ENCODE data around the gene TSGA10.

TSGA10 gene

GRCh38 chr2:98972582-98973167, 182.1 kb downstream of the TSGA10 start:
- in situ Hi-C loops (cut with MboI; ENCODE audit: low pct_unique_long_range_greater_than_20kb, low sequenced_read_pairs): no loop called here
- no peak for DNase-seq

DNA sequence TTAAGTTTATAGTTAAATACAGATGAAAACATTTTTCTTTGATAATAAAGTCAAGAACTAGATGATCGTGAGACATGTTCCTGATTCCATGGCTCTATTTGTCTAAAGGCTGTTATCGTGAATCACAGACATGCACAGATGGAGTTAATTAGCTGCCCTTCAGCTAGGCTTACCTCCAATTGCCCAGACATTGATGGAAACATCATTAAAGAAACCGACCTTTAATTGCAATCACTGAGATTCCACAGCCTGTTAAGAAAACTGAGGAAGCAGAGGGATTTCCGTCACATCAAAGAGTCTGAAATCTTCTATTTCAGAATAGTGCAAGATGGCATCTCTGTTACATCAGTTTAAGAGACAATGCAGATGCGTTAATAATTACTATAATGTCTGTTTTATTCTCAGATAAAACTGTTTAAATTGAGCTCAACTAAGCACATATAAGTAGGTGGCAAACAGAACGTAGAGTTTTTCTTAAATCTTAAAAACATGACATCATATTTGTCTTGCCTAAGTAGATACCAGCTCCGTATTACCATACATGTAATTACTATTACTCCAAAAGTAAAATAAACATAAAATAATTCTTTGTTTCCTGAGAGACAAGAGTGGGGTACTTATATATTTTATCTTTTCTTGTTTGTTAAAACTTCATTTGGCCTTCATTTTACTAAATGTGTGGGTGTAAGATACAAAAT, 194.8 kb downstream of the TSGA10 start:
- DNase-seq: no peak
- in situ Hi-C loops (cut with MboI; ENCODE audit: low pct_unique_long_range_greater_than_20kb, low sequenced_read_pairs): no loop called here

DNA sequence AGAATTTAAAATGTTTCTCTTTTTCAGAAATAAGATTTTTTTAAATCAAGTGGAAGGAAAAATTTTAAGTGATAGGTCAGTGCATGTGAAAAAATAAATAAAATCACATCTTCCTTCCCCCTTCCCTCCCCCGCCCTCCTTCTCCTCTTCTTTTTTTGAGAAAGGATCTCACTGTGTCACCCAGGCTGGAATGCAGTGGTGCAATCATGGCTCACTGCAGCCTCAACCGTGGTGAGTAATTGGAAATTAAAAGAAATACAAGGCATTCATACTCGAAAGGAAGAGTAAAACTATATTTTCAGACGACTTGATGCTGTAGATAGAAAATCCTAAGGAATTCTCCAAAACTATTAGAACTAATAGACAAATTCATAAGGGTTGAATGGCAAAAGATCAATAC, 201.8 kb downstream of the TSGA10 start:
- no peak for DNase-seq
- in situ Hi-C loops (cut with MboI; ENCODE audit: low pct_unique_long_range_greater_than_20kb, low sequenced_read_pairs): no loop called here

DNA sequence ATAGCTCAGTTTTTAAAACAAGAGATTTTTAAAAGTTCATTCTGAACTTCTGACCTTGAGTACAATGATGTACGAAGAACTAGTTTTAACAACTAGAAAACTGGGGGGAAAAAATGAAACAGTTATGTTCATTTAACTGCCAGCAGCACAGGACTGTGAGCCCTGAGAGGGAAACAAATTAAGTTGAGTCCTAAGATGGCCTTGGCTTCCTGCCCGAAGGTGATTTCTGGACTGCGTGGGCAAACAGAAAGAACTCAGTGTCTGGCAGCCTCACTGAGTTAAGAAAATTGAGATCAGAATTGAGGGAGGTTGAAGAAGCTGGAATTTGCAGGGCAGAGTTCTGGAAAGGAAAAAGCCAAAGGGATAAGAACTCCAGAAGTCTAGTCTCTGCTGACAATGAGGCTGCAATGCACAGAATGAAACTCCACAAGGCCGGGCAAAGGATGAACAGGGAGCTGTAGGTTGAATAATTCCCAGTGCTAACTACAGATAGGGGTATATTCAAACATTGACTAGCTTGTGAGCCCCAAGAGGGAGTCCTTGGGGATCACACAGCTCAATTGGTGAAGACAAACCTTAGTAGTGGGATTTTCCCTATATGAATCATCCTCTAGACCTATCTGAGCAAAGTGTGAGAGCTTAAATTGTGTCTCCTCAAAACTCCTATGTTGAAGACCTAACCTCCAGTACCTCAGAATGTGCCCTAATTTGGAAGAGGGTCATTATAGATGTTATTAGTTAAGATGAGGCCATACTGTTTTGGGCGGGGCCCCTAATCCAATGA, 205.6 kb downstream of the TSGA10 start:
- DNase-seq: no peak
- in situ Hi-C loops (cut with MboI; ENCODE audit: low pct_unique_long_range_greater_than_20kb, low sequenced_read_pairs): no loop called here

DNA sequence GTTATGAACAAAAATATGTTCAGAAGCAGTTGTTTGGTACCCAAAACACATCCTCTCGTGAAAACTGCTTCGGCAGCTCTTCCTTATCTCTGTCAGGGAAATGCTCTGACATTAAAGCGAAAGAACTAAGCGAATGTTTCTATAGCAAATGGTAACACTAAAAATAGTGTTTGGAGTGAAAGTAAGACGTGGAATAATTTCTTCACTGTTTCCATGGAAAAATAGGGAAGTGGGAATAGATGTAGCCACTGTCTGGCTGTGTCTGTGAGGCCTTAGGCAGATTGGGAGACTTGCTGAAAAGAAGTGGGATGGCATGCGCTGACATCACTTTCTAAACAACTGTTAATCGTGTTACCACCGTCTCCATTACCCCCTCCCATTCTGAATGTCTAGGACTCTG, 207.2 kb downstream of the TSGA10 start:
- DNase-seq: no peak
- in situ Hi-C loops (cut with MboI; ENCODE audit: low pct_unique_long_range_greater_than_20kb, low sequenced_read_pairs): no loop called here

Measured in KBM-7 (cell line).